ENCODE results near the gene B3GALT2.

The B3GALT2 gene

DNA sequence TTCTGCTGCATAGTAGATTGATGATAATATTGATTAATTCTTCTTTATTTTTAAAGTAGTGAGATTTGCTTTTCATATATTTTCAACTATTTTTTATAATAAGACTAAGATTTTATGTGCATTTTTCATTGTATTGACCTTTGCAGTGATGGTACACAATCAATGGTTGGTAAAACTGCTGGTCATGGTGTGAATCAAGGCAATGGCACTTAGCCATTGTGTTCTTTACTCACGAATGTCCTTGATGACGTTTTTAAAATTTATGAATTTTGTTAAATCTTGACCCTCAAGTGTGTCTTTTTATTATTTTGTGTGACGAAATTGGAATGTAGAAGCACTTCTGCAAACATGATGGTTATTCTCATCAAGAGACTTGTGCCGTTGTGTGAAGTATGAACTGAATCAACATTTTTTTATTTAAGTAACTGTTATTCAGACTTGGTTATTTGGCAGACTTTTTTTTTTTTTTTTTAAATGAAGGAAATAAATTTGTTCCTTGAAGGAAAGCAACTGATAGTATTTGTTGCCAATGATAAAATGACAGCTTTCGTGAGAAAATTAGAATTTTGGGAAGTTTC lies 42.0 kb downstream of the B3GALT2 start:
- no peak for TF ChIP-seq CTCF (IDR thresholded peaks at IDR 0.05)

GRCh38 chr1:193143285-193143684 lies 43.1 kb downstream of the B3GALT2 start:
- peak; percentile 62 for TF ChIP-seq CTCF (IDR thresholded peaks at IDR 0.05)

- no peak for TF ChIP-seq CTCF (IDR thresholded peaks at IDR 0.05)
Observed at GRCh38 chr1:193142409-193142808, 44.0 kb downstream of the B3GALT2 start.

- TF ChIP-seq CTCF (IDR thresholded peaks at IDR 0.05), result no peak
Observed at GRCh38 chr1:193141804-193142203, 44.6 kb downstream of the B3GALT2 start.

DNA sequence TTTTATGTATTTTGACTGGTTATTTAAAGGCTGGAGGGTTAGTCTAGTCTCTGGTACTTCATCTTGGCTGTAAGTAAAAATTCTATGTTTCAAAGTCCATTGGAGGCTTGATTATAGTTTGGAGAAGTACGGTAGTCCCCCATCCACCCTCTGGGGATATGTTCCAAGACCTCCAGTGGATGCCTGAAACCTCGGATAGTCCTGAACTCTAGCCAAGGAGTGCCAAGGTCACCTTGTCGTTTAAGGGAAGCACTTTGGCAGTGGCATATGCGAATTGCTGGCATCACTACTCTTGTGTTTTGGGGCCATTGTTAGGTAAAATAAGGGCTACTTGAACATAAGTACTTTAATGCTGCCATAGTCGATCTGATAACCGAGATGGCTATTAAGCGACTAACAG lies 46.2 kb downstream of the B3GALT2 start:
- TF ChIP-seq CTCF (IDR thresholded peaks at IDR 0.05), result no peak

- TF ChIP-seq CTCF (IDR thresholded peaks at IDR 0.05), result no peak
Observed at GRCh38 chr1:193131266-193131860, 55.0 kb downstream of the B3GALT2 start.

Data from LNCAP (cell line).